Testis (tissue), 2 donors: Measurements from ENCODE around the gene LRRFIP2.

ENCODE experiments used
- POLR2A ChIP-seq: fragments of 450-650 bp; IDR thresholded peaks from one replicate; pipeline ENCODE4 v1.6.1; 2017; ENCODE audit warnings: antibody characterized with exemption, mild to moderate bottlenecking, moderate library complexity
- TF ChIP-seq, protein P1 (sequence below), 3 experiments: fragments of 450-650 bp in 2 of 3; fragments of 200-600 bp in 1 of 3; sonication (generic) in 1 of 3; IDR thresholded peaks; one replicate each; pipeline ENCODE4 v1.5.1; 2016 to 2019; ENCODE audit warnings: antibody characterized with exemption in 3 of 3, mild to moderate bottlenecking in 2 of 3, moderate library complexity in 1 of 3

DNA sequence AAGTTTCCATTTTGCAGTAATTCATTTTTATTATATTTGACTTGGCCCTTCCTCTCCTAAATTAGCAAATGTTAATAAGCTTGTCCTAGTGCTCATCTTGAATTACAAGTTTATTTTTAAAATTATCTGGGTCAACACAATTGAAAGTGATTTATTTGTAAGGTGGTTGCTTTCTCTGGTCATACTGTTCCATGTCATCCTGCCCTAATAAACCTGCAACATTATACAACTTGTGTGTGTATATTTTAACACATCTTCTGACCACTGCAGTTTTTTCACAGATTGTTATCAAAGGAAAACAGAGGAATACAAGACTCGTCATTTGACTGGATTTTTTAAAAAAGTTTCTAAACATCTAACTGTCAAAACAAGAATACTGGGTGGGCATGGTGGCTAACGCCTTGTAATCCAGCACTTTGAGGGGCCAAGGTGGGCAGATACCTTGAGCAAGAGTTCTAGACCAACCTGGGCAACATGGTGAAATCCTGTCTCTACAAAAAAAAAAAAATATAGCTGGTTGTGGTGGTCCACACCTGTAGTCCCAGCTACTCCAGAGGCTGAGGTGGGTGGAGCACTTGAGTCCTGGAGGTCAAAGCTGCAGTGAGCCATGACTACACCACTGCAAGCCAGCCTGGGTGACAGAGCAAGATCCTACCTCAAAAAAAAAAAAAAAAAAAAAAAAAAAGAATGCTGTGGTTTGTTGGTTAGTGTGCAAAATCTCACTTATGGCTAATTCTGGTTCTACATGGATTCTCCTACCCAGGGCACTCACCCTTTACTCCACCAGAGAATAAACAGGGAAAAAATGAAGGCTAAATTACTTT, 5.0 kb upstream of the LRRFIP2 start:
- no peak for TF ChIP-seq POLR2A
- TF ChIP-seq, protein P1, sequence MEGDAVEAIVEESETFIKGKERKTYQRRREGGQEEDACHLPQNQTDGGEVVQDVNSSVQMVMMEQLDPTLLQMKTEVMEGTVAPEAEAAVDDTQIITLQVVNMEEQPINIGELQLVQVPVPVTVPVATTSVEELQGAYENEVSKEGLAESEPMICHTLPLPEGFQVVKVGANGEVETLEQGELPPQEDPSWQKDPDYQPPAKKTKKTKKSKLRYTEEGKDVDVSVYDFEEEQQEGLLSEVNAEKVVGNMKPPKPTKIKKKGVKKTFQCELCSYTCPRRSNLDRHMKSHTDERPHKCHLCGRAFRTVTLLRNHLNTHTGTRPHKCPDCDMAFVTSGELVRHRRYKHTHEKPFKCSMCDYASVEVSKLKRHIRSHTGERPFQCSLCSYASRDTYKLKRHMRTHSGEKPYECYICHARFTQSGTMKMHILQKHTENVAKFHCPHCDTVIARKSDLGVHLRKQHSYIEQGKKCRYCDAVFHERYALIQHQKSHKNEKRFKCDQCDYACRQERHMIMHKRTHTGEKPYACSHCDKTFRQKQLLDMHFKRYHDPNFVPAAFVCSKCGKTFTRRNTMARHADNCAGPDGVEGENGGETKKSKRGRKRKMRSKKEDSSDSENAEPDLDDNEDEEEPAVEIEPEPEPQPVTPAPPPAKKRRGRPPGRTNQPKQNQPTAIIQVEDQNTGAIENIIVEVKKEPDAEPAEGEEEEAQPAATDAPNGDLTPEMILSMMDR (IDR thresholded peaks at IDR 0.05): no peak
